ENCODE measurements around the gene MEF2C.

The MEF2C gene

DNA sequence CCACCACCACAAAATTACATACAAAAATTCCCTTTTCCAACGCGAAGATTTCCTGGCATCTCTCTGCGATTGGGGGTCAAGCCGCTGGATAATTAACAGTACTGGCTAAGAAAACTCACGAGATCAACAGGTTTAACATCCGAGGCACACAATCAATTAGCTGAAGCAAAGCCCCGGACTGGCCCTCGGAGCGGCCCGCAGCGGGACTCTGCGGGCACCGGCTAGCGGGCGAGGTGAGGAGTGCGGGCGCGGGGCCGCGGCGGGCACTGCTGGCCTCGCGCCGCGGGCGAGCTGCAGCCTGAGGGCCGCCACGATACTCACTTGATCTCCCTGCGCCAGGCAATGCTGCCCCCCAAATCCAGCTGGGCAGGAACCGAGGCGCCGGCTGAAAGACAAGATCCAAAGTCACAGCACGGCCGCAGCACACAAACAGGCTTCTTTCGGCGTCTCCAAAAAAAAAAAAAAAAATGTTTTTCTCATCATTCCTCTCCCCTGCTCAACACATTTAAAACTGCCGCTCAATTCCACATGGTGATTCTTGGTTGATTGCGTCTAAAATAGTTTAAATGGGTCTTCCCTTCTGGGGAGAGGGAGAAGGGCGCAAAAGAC, 210.2 kb downstream of the MEF2C start:
- DNase-seq (ENCODE audit: low read depth) = no peak

DNA sequence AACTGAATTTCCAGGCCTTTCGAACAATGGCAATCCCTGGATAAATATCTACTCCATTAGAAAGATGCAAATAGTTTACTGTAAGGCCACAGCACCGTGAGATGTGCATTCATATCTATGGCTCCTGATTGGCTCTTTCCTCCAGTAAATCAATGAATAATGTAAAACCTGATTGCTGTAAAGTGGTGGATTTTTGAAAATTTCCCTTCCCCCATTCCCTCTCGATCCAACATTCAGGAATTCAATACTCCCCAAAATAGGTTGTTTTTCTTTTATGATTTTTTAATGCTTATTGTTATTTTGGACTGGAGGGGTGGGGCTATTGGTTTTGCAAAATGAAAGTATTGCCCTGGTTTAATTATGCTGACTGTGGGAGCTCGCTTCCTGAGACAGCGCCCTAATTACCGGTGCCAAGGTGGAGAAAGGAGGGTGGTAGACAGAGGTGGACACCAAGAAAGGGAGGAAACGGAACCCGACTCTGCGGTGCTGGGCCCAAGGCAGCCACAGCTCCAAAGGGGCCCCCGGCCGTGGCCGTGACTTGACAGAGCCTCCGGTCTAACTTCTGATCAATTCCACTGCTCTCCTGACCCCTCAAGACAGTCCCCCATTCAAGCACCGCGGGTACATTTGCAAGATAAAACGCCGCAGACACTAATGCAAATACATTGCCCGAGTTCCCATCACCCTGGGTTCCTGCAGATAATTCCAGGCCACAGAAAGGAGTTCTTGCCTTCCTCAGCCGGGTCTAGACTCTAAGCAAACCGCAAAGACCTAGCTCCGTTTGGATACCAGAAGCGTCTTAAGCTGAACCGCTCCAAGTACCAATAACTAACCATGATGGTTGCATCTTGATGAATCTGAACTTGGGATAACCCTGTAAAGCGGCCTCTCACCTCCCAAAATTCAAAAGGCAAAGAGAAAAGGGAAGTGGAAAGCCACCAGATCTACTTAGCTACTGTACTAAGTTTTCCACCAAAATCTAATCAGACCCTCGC, 211.2 kb downstream of the MEF2C start:
- no peak for DNase-seq (ENCODE audit: low read depth)

DNA sequence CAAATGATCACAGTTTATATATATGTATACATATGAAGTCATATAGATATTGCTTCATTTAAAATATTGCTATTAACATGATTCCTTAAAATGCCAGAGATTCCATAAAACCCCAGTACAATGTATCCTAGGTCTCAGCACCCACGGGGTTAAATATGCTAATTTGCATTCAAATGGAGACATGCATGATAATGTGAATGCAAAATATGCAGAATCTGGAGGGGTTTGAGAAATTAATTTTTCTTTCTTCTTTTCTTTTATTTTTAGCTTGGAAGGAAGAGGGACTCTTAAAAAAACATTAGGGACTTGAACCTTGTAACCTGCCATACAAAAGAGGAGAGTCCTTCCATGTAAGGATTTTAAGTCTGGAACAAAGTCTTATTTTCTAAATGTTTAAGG, 211.9 kb downstream of the MEF2C start:
- no peak for DNase-seq (ENCODE audit: low read depth)

GRCh38 chr5:88670461-88670860, 212.5 kb downstream of the MEF2C start:
- no peak for DNase-seq (ENCODE audit: low read depth)

DNA sequence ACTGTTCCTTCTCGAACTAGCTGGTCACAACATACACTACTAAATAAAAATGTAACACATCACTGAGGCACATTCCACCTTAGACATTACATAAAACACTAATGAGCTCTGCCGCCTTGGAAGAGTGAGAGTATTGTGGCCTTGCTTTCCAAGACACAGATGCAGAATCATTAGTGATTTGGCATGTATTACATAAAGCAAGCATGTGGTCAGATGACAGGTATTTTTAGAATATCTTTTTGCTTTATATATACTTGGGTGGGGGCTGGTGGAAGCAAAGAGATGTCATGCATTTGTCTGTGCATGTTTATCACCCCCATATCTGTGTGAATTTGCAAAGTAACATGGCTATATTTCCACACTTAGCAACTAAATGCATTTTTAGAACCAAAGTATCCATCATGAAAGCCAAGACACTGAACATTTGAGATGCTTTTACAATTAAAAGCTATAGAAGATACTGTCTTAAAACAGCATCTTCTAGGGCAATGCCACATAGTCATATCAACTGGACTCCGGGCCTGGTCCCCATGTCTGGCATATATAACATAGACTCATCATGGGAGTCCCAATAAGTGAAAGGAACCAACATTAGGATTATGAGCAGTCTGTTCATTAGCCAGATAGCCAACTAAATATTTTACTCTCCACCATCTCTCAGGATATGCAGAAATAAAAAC, 213.5 kb downstream of the MEF2C start:
- no peak for DNase-seq (ENCODE audit: low read depth)

- no peak for DNase-seq (ENCODE audit: low read depth)
These were observed 215.3 kb downstream of the MEF2C start for GRCh38 chr5:88667496-88668201.

Measured in activated T-helper 1 cell treated with Interleukin-2 at 50 U/mL for 16 hours (primary cell).